HG03342 (cell line): ENCODE results near the gene UTP18.
"Not testable (repeated sequence)": the region's sequence is repeated elsewhere in the genome, so short reads cannot be mapped to it uniquely, and the experiment has no call there.

Source experiments
- ATAC-seq: cut with Tn5 transposase; IDR thresholded peaks from one replicate; pipeline ENCODE4 v1.9.1; 2021; ENCODE audit warnings: mild to moderate bottlenecking, moderate library complexity; ENCODE audit not compliant: unreplicated experiment

The UTP18 gene

DNA sequence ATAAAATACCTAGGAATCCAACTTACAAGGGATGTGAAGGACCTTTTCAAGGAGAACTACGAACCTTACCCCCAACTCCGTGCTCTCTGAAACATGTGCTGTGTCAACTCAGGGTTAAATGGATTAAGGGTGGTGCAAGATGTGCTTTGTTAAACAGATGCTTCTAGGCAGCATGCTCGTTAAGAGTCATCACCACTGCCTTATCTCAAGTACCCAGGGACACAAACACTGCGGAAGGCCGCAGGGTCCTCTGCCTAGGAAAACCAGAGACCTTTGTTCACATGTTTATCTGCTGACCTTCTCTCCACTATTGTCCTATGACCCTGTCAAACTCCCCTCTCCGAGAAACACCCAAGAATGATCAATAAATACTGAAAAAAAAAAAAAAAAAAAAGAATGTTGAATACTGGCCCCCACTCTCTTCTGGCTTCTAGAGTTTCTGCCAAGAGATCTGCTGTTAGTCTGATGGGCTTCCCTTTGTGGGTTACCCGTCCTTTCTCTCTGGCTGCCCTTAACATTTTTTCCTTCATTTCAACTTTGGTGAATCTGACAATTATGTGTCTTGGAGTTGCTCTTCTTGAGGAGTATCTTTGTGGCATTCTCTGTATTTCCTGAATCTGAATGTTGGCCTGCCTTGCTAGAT, 70.6 kb downstream of the UTP18 start:
- ATAC-seq: not testable (repeated sequence)

DNA sequence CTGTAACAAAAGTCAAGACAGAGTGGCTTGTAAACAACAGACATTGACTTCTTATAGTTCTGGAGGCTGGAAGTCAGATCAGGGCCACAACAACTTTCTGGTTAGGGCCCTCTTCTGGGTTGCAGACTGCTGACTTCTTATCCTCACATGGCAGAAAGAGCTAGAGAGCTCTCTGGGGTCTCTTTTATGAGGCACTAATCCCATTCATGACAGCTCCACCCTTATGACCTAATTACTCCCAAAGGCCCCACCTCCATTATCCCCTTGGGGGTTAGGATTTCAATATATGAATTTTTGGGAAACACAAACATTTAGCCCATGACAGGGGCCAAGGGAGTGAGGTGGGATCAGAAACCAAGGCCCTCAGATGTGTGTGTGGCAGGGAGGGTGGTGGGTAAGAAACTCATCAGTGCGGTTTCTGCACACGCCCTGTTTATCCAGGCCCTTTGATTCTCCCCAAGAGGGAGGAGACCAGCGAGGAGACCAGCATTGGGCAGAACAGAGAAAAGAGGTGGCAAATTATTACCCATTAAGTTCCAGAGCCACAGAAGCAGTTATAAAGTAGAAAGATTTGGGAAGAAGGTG, 74.8 kb downstream of the UTP18 start:
- ATAC-seq: no peak

DNA sequence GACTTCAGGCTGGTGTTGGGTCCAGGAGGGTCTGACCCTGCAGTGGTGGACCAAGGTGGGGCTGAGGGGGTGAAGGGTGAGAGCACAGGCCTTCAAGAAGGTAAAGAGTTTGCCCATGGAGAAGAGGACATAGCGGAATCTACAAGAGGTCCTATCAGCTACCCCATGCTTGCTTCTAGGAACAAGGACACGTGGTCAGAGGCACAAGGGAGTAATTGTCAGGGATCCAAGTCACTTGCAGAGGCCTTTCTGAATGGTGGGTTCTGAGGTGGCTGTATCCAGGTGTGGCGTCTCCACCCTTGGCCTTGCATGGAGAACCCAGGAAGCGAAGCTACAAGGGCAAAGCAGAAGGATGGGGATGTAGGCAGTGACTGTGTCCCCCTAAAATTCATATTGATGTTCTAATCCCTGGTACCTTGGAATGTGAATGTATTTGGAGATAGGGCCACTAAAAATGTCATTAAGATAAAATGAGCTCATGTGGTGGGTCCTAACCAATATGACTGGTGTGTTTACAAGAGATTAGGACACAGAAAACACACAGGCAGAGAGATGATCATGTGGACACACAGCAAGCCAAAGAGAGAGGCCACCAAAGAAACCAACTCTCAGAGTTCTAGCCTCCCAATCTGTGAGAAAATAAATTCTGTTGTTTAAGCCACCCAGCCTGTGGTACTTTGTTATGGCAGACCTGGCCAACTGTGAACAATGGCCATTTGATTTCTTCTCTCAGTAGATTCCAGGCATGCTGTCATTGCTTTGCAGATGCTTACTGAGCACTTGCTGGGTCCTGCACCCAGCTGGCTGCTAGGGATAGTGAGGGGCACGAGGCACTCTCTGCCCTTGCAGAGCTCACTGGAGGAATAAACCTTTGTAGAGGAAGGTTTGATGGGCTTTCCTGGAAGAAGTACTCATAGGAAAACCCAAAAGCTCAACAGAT, 75.8 kb downstream of the UTP18 start:
- no peak for ATAC-seq

DNA sequence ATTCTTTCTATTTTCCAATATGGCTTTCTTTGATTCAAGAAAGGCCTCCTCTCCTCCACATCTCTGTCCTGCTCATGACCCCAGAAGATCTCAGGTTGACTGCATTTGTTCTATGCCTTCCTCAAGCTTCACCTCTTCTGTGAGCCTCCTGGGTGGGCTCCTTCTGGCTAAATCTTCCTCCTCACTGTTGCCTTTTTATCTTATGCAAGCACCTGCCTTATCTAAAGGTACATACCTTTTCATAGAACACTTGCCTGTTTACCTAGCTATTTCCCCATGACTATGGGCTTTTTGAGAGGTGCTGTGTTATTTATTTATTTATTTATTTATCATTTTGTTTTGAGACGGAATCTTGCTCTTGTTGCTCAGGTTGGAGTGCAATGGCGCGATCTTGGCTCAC, 81.1 kb downstream of the UTP18 start:
- ATAC-seq: no peak

DNA sequence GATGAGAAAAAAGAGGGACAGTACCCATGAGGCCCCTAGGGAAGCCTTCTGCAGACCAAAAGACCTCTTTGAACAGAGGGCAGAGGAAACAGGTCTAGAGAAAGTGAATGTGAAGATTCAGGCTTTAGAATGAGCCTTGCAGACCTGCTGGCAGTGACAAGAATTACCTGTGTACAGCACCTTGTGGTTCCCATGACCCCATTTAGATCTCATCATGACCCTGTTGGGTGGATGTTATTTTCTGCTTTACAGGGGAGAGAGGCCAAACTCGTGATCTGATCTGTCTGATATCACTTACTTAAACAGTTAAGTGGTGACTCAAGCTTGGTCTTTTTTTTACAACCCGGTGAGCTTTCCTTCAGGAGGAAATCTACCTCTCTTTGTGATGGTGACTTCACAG, 81.9 kb downstream of the UTP18 start:
- no peak for ATAC-seq

DNA sequence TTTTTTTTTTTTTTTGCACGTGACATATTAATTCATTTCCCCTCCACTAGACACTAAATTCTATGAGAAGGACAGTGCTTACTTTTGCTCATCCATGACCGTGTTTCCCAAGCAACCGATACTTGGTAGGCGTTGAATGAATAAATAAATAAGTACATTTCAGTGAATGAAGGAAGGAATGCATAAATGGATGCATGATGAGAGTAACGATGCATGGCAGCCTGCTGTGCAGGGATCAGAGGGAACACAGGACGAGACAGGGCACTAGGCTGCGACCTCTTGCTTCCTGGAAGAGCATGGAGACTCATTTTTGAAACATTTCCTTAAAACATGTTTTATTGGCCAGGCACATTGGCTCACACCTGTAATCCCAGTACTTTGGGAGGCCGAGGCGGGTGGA, 84.2 kb downstream of the UTP18 start:
- ATAC-seq: no peak

DNA sequence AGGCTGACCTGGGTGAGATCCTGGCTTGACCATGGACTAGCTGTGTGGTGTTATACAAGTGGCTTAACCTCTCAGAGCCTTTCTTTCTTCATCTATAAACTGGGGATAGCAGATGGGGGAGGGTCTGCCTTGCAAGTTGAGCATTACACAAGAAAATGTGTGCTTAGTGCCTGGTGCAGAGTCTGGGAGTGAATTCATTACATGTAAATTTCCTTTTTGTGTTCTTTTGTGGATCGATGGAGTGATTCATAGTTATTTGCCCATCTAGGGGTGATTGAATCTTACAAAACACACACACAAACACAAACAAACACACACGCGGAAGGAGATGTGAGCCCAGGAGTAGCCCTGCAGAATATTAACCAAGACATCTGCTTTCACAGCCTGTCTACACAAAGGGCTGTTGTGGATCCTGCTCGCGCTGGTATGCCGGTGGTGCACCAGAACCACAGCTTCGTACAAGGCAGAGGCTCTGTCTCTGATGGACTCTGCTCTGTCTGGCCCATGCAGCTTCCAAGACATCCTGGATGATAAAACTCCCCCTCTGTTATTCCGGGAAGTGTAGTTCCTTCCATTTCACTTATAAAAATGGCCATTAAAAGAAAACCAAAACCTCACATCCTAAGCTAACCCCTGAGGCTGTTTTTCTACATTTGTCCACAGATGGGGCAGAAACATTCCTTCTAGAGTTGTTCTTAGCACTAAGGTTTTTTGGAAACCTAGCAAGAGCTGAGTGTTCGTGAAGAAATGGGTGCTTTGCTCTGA, 86.1 kb downstream of the UTP18 start:
- ATAC-seq: no peak
